GM18502 (cell line): ENCODE measurements around the gene SLC7A5.
"Not testable (repeated sequence)": the region's sequence is repeated elsewhere in the genome, so short reads cannot be mapped to it uniquely, and the experiment has no call there.

Source experiments
- ATAC-seq: cut with Tn5 transposase; IDR thresholded peaks from one replicate; pipeline ENCODE4 v1.9.1; 2021; ENCODE audit warnings: mild to moderate bottlenecking; ENCODE audit not compliant: unreplicated experiment, poor library complexity

Gene SLC7A5

DNA sequence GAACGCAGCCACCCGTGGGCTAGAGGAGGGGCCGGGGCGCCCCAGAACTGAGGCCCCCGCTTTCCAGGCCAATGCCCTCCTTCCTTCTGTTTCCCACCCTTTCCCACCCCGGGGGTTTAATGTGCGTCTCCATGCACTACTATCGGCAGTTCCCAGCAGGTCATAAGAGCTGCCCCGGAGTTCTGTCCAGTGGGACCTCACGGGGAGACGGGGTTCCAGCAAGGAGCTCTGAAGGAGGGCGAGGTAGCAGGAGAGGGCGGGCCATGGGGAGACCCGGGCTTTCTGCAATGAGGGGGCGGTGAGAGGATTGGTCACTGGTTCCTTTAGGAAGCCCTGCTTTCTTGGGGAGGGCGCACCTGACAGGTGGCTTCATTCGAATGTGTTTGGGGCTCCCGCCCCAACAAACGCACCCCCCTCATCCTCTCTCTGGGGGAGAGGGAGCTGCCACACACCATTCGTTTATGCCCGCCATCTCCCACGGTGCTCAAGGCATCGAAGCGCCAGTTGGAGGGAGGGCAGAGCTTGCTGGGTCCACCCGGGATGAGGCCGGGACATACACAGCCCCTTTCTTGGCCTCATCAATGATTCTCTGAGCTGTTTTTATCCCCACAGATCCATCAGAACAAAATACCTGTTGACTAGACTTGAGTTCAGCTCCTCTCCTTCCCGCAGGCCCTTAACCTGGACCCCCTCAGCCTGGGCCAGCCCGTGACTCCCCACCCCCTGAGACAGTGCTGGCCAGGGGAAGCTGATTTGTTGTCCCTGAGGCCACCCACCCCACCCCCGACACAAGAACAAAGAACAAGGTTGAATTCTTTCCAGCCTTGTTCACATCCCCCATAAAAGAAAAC is 44.1 kb downstream of the SLC7A5 start:
- no peak for ATAC-seq

DNA sequence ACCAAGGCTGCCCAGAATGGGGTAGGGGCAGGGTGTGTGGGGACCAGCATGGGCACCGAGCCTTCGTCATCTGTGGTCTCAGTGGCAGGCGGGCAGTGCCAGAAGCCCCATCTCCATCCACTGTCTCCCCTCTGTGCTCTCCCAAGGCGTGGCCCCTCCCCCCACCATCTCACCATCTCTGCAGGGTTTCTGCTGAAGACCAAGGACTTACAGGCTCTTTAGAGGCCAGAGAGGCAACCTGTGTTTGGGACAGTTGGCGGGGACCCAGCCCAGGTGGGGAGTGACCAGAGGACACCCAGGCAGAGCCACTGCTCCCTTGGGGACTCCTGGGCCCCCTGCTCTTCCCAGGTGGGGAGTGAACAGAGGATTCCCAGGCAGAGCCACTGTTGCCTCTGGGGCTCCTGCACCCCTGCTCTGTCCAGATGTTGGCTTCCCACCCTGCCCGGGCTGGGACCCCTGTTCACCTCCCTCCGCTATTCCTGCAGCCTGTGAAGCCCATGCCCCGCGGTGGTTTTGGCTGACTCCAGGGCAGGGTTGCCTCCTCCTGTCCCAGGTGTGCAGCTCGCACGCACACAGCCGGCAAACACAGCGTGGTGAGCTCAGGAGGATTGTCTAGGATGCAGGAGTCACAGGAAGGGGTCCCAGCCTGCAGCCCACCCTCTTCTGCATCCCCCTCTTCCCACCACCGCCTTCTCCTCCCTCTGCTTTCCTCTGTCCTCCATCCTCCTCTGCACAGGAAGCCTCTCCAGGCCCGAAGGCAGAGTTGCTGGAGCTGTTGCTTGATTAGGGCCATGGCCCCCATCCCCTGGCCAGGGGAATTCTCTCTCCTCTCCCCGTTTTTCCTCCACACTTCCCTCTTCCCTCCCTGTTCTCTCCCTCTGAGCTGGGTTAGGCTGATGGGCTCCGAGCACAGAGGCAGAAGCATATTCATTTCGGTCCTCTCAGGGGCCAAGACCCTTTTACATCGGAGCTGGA is 45.0 kb downstream of the SLC7A5 start:
- no peak for ATAC-seq

DNA sequence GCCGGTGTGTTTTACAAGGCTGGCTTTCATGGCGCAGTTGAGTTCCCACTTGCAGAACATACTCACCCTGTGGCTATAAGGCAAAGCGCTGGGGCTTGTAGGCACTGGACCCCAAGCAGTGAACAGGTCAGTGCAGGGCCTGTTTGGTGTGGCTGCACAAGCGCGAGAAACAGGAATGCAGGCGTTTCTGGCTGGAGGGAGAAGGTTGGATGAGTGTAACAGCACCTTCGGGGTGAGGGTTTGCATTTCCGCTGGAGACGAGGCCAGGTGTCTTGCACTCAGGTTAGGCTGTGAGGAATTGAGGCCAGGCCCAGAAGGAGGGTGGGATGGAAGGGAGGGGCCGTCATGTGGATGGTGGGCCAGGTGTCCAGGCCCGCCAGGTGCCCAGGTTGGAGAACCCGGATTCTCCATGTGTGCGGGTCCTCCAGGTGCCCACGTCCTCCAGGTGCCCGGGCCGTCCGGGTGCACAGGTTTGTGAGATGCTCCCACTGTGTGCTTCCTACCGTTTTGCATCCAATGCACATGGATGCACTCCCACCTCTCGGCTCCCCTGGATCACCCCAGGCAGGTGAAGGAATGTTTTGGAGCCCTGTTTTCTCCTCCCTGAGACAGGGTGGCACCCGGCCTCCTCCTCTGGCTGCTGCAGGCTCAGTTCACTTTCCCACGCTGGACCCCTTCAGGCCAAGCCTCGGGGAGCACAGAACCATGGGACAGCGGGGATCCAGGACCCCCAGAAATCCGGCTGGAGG is 46.0 kb downstream of the SLC7A5 start:
- no peak for ATAC-seq

- no peak for ATAC-seq
These were observed 47.0 kb downstream of the SLC7A5 start for GRCh38 chr16:87822108-87822970.

DNA sequence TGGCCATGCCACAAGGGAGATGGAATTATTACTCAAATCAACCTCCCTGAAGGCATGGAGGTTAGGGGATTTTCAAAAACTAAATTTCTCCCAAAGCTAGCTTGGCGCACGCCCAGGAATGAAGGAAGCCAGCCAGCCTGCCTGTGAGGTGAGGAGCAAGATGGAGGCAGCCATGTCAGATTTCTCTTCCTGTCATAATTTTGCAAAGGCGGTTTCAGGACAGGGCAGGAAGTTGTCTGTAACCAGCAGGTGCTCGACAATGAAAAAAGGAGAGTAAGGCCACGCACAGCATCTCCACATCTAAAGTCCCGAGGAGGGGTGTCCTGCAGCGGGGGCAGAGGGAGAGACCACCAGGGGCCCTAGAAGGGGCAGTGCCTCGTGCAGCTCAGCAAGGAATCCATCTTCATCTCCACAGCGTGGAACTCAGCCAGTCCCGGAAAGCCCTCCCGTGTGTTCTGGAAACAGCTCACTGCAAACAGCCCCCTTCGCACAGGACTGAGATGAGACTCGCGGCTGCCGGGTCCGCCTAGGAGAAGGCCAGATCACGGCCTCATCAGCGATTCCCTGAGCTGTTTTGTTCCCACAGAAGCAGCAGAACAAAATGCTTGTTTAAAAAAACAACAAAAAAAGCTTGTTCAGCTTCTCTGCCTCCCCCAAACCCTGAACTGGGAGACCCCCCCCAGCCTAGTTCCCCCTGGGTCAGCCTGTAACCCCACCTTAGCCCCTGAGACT is 47.8 kb downstream of the SLC7A5 start:
- no peak for ATAC-seq

GRCh38 chr16:87819983-87820382 is 49.3 kb downstream of the SLC7A5 start:
- no peak for ATAC-seq

DNA sequence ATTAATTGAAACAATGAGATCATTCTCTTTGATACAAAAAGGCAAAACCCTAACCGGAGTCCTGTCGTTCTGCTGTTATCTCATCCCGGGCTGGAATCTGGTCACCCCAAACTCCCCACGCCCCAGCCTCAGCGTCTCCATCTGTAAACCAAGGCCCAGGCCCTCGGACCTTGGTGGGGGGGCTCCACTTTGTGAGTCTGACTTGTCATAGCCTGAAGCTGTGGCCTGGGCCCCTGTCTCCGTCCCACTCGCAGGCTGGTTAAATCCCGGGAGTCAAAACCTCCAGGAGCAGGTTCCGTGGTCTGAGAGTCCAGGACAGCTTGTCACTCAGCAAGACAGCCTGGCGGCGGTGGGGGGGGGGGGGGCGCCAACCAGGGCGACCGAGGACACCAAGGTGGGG is 50.0 kb downstream of the SLC7A5 start:
- no peak for ATAC-seq

- no peak for ATAC-seq
These were observed 50.7 kb downstream of the SLC7A5 start for GRCh38 chr16:87818533-87819161.

DNA sequence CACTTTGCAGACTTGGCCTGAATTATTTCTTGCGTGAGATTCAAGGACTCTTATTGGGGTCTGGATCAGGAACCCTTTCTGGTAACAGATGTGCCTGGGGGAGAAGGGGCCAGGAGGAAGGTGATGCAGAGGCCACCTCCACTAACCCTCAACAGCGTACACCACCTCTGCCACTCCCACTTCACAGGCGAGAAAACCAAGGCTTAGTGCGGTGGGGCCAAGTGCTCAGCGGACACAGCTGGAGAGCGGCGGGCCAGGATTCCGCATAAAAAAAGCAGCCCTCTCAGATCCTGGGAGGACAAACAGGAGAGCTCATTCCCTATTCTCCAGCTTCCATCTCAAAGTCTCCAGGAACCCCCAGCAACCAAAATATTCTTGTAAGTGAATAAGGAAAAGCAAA is 51.4 kb downstream of the SLC7A5 start:
- no peak for ATAC-seq

GRCh38 chr16:87817370-87817769 is 51.9 kb downstream of the SLC7A5 start:
- ATAC-seq, result not testable (repeated sequence)

- ATAC-seq, result no peak
These were observed 52.7 kb downstream of the SLC7A5 start for GRCh38 chr16:87816507-87817100.

DNA sequence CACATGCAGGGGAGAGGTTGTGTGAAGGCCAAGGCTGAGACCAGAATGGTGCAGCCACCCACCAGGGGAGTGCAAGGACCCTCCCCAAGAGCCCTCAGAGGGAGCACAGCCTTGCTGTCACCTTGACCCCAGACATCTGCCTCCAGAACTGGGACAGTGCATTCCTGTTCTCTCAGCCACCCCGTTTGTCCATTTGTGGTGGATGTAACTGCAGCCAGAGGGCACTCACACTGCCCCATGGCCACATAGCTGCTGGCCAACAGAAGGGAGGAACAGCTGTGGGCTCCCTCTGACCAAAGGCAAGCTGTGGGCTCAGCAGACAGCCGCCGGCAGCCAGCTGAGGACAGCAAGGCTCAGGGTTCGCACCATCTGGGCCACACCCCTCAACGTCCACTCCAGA is 53.7 kb downstream of the SLC7A5 start:
- no peak for ATAC-seq

DNA sequence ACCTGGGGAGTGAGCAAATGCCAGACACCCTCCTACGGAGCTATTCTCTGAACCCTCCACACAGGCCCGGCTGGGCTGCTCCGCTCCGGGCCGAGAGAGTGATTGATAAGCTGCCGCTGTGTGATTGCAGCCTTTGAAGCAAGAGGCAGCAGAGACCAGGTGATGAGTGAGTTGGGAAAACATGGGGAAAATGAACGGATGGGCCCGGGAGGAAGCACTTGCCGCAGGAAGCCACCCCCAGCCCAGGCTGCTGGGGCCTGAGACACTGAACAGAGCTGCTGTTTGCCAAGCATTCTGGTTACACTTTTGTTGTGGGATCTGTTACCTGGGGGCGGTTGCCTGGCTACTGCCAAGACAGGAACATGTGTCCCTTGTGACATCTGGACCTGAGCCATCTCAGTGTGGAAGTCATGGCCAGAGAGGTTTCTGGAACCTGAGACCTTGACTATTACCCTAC is 57.1 kb downstream of the SLC7A5 start:
- no peak for ATAC-seq

- not testable (repeated sequence) for ATAC-seq
These were observed 57.9 kb downstream of the SLC7A5 start for GRCh38 chr16:87811454-87811853.

DNA sequence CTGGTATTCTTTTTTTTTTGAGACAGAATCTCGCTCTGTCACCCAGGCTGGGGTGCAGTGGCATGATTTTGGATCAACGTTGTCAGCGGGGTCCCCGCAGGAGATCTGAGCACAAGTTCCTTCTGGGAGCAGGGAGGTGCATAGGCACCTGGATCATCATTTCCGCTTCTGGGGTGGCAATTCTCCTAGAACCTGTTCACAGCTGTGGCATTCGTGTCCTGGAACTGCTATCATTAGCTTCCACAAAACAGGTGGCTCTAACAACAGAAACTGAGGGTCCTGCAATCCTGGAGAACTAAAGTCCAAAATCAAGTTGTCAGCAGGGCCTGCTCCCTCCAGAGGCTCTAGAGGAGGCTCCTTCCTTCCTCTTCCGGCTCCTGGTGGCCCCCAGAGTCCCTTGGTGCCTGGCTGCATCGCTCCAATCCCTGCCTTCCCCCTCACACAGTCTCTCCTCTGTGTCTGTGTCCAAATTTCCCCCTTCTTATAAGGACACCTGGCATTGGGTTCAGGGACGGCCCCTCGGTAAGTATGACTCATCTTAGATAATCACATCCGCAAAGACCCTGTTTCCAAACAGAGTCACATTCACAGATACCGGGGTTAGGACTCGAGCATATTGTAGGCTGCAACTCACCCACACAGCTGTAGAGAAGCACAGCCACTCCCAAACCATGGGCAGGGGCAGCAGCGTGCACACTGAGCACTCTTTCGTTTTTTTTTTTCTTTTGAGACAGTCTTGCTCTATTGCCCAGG is 60.0 kb downstream of the SLC7A5 start:
- ATAC-seq, result peak; percentile 63

GRCh38 chr16:87808108-87808507 is 61.2 kb downstream of the SLC7A5 start:
- ATAC-seq, result no peak
